Sigmoid colon (tissue), 4 donors: ENCODE data around the gene CRADD.
"Not testable (repeated sequence)": the region's sequence is repeated elsewhere in the genome, so short reads cannot be mapped to it uniquely, and the experiment has no call there.

Source experiments
- EP300 ChIP-seq, 4 donors: sonication (generic); formaldehyde crosslinking; IDR thresholded peaks; one replicate each; pipeline ENCODE4 v1.6.1; 2017; ENCODE audit warnings: antibody characterized with exemption in 4 of 4
- TF ChIP-seq, protein P1 (sequence below), 4 experiments: fragments of 450-650 bp in 3 of 4; fragments of 200-600 bp in 1 of 4; IDR thresholded peaks; one replicate each; pipeline ENCODE4 v1.5.1; 2016 to 2019; ENCODE audit warnings: antibody characterized with exemption in 4 of 4, mild to moderate bottlenecking in 3 of 4, moderate library complexity in 2 of 4

- not testable (repeated sequence) for TF ChIP-seq EP300 (IDR thresholded peaks at IDR 0.05)
- TF ChIP-seq, protein P1, sequence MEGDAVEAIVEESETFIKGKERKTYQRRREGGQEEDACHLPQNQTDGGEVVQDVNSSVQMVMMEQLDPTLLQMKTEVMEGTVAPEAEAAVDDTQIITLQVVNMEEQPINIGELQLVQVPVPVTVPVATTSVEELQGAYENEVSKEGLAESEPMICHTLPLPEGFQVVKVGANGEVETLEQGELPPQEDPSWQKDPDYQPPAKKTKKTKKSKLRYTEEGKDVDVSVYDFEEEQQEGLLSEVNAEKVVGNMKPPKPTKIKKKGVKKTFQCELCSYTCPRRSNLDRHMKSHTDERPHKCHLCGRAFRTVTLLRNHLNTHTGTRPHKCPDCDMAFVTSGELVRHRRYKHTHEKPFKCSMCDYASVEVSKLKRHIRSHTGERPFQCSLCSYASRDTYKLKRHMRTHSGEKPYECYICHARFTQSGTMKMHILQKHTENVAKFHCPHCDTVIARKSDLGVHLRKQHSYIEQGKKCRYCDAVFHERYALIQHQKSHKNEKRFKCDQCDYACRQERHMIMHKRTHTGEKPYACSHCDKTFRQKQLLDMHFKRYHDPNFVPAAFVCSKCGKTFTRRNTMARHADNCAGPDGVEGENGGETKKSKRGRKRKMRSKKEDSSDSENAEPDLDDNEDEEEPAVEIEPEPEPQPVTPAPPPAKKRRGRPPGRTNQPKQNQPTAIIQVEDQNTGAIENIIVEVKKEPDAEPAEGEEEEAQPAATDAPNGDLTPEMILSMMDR (IDR thresholded peaks at IDR 0.05) = not testable (repeated sequence)
Measured at GRCh38 chr12:93871566-93871965, 194.4 kb downstream of the CRADD start.
